HG03139 (cell line): ENCODE results near the gene SLC6A19.

Experiments used
- ATAC-seq: cut with Tn5 transposase; IDR thresholded peaks from one replicate; pipeline ENCODE4 v1.9.1; 2021; ENCODE audit not compliant: unreplicated experiment

SLC6A19 gene

GRCh38 chr5:1179383-1179715 is 22.0 kb upstream of the SLC6A19 start:
- no peak for ATAC-seq

GRCh38 chr5:1180096-1180495 is 21.3 kb upstream of the SLC6A19 start:
- no peak for ATAC-seq

- no peak for ATAC-seq
Observed at GRCh38 chr5:1180841-1181271, 20.5 kb upstream of the SLC6A19 start.

- no peak for ATAC-seq
Observed at GRCh38 chr5:1181451-1182359, 19.7 kb upstream of the SLC6A19 start.

GRCh38 chr5:1182360-1182632 is 19.1 kb upstream of the SLC6A19 start:
- ATAC-seq: no peak

- no peak for ATAC-seq
Observed at GRCh38 chr5:1182633-1183423, 18.6 kb upstream of the SLC6A19 start.

GRCh38 chr5:1183424-1184162 is 17.8 kb upstream of the SLC6A19 start:
- ATAC-seq: no peak

- no peak for ATAC-seq
Observed at GRCh38 chr5:1184163-1184470, 17.3 kb upstream of the SLC6A19 start.

GRCh38 chr5:1184481-1184880 is 16.9 kb upstream of the SLC6A19 start:
- no peak for ATAC-seq

GRCh38 chr5:1185038-1185627 is 16.3 kb upstream of the SLC6A19 start:
- ATAC-seq: no peak

- ATAC-seq: no peak
Observed at GRCh38 chr5:1185629-1186350, 15.6 kb upstream of the SLC6A19 start.

- ATAC-seq: no peak
Observed at GRCh38 chr5:1186351-1187233, 14.8 kb upstream of the SLC6A19 start.

- ATAC-seq: no peak
Observed at GRCh38 chr5:1187234-1187949, 14.0 kb upstream of the SLC6A19 start.

- ATAC-seq: no peak
Observed at GRCh38 chr5:1187950-1188334, 13.5 kb upstream of the SLC6A19 start.

GRCh38 chr5:1188464-1188863 is 12.9 kb upstream of the SLC6A19 start:
- no peak for ATAC-seq

- no peak for ATAC-seq
Observed at GRCh38 chr5:1189269-1189668, 12.1 kb upstream of the SLC6A19 start.

GRCh38 chr5:1190278-1190677 is 11.1 kb upstream of the SLC6A19 start:
- no peak for ATAC-seq

GRCh38 chr5:1190837-1191239 is 10.6 kb upstream of the SLC6A19 start:
- no peak for ATAC-seq

- ATAC-seq: no peak
Observed at GRCh38 chr5:1192971-1193590, 8.3 kb upstream of the SLC6A19 start.
